HCT116 (cell line): ENCODE measurements around the gene CNKSR1. TPM values are rescaled to one million over a fixed set of nuclear protein-coding genes. Genes with fewer than 3 reads are reported as not detected.

ENCODE experiments used
- ATAC-seq: fragments of 200-7000 bp; cut with Tn5 transposase; 2 replicates; pipeline ENCODE4 v1.9.1; 2020; ENCODE audit warnings: mild to moderate bottlenecking, moderate library complexity
- BruUV-seq: library from RNA; stranded (reverse); fragments of 400-500 nt; replicated peaks from 2 replicates; lab custom pipeline; 2021; lab: Mats Ljungman, UMichigan
- CTCF ChIA-PET: fragments of 300-600 bp; sonication (Branson Sonifier 250); formaldehyde crosslinking; loops from one replicate; lab custom pipeline; 2021; ENCODE audit warnings: antibody characterized with exemption; lab: Charles Lee
- POLR2A ChIA-PET: fragments of 300-600, 350-600 bp; sonication (Branson Sonifier 250); formaldehyde crosslinking; loops from one replicate; lab custom pipeline; 2021; ENCODE audit warnings: antibody characterized with exemption; lab: Charles Lee
- RAD21 ChIA-PET, 2 experiments: fragments of 300-600 bp; sonication (Branson Sonifier 250); formaldehyde crosslinking; loops; one replicate each; lab custom pipeline; 2023; ENCODE audit warnings: low total read pairs in 2 of 2; ENCODE audit not compliant: uncharacterized antibody in 2 of 2, unreplicated experiment in 2 of 2, low non-redundant PET in 1 of 2; lab: Charles Lee
- DNase-seq: peaks from one replicate; pipeline ENCODE4 v3.0.0-alpha.2; 2010; ENCODE audit warnings: low read depth, low spot score
- H2AFZ ChIP-seq: fragments of 200-600 bp; shearing (Covaris generic), sonication (generic); 2 replicates; pipeline ENCODE4 v1.6.1; 2017; ENCODE audit warnings: low read depth, mixed run types, mixed read lengths, antibody characterized with exemption, low read length; ENCODE audit not compliant: poor library complexity, severe bottlenecking
- H3K27ac ChIP-seq: 2 replicates; pipeline ENCODE4 v1.5.1; 2012; ENCODE audit warnings: low read depth, low read length
- H3K27me3 ChIP-seq: fragments of 200-600 bp; sonication (generic); 2 replicates; pipeline ENCODE4 v1.6.1; 2016; ENCODE audit warnings: mixed run types, low read length, mixed read lengths; ENCODE audit not compliant: insufficient read depth
- H3K36me3 ChIP-seq, 2 experiments: fragments of 200-500 bp in 1 of 2; fragments of 200-600 bp in 1 of 2; sonication (Bioruptor generic) in 1 of 2; sonication (generic) in 1 of 2; 2 replicates each; pipeline versions ENCODE4 v1.5.1 to v1.6.1; 2014 to 2016; ENCODE audit warnings: low read length in 2 of 2, inconsistent platforms in 1 of 2, mixed read lengths in 1 of 2, mixed run types in 1 of 2; ENCODE audit not compliant: insufficient read depth in 2 of 2, control insufficient read depth in 1 of 2
- H3K4me1 ChIP-seq, 2 experiments: fragments of 200-600 bp in 1 of 2; sonication (generic) in 1 of 2; 2 replicates each; pipeline versions ENCODE4 v1.5.1 to v1.6.1; 2012 to 2017; ENCODE audit warnings: low read length in 2 of 2, inconsistent platforms in 1 of 2, mild to moderate bottlenecking in 1 of 2, mixed read lengths in 1 of 2, mixed run types in 1 of 2, moderate library complexity in 1 of 2; ENCODE audit not compliant: insufficient read depth in 2 of 2, control insufficient read depth in 1 of 2
- H3K4me2 ChIP-seq: fragments of 200-600 bp; sonication (generic); 2 replicates; pipeline ENCODE4 v1.6.1; 2017; ENCODE audit warnings: mixed run types, low read length, mixed read lengths
- H3K4me3 ChIP-seq, 2 experiments: fragments of 200-600 bp in 1 of 2; sonication (generic) in 1 of 2; replicated peaks in 1 of 2; 2 replicates each; pipeline ENCODE4 v1.5.1; 2011 to 2016; ENCODE audit warnings: low read length in 2 of 2, control low read depth in 1 of 2, low read depth in 1 of 2, mild to moderate bottlenecking in 1 of 2, mixed read lengths in 1 of 2, mixed run types in 1 of 2
- H3K79me2 ChIP-seq: fragments of 200-600 bp; sonication (generic); 2 replicates; pipeline ENCODE4 v1.6.1; 2017; ENCODE audit warnings: mild to moderate bottlenecking, mixed run types, low read length, moderate library complexity, mixed read lengths; ENCODE audit not compliant: insufficient read depth
- H3K9ac ChIP-seq: fragments of 200-600 bp; sonication (generic); 2 replicates; pipeline ENCODE4 v1.6.1; 2016; ENCODE audit warnings: low read length, mixed read lengths
- H3K9me2 ChIP-seq: fragments of 200-600 bp; sonication (generic), shearing (Covaris generic); 2 replicates; pipeline ENCODE4 v1.6.1; 2017; ENCODE audit warnings: mixed run types, mild to moderate bottlenecking, moderate library complexity; ENCODE audit not compliant: insufficient read depth
- H3K9me3 ChIP-seq, 2 experiments: fragments of 200-500 bp in 1 of 2; fragments of 200-600 bp in 1 of 2; sonication (Bioruptor generic) in 1 of 2; sonication (generic) in 1 of 2; 2 replicates each; pipeline ENCODE4 v1.6.1; 2014 to 2017; ENCODE audit warnings: low read length in 2 of 2, mixed read lengths in 2 of 2, inconsistent platforms in 1 of 2, low read depth in 1 of 2, mild to moderate bottlenecking in 1 of 2, mixed run types in 1 of 2, moderate library complexity in 1 of 2; ENCODE audit not compliant: control insufficient read depth in 1 of 2, insufficient read depth in 1 of 2
- H4K20me1 ChIP-seq: fragments of 200-600 bp; sonication (generic), shearing (Covaris generic); 2 replicates; pipeline ENCODE4 v1.6.1; 2017; ENCODE audit warnings: mixed run types, mild to moderate bottlenecking, moderate library complexity; ENCODE audit not compliant: insufficient read depth
- ATF3 ChIP-seq: IDR thresholded peaks from 2 replicates; pipeline ENCODE4 v1.6.1; 2012
- CEBPB ChIP-seq: IDR thresholded peaks from 2 replicates; pipeline ENCODE4 v1.6.1; 2012; ENCODE audit warnings: low read depth
- EGR1 ChIP-seq: IDR thresholded peaks from 2 replicates; pipeline ENCODE4 v1.6.1; 2012; ENCODE audit warnings: low read depth
- EZH2phosphoT487 ChIP-seq: fragments of 200-600 bp; IDR thresholded peaks from 2 replicates; pipeline ENCODE4 v1.6.1; 2018; ENCODE audit warnings: antibody characterized with exemption, borderline replicate concordance
- FOSL1 ChIP-seq: IDR thresholded peaks from 2 replicates; pipeline ENCODE4 v1.6.1; 2012; ENCODE audit warnings: low read depth
- SIN3A ChIP-seq: IDR thresholded peaks from 2 replicates; pipeline ENCODE4 v1.6.1; 2012; ENCODE audit warnings: low read depth
- SP1 ChIP-seq: IDR thresholded peaks from 2 replicates; pipeline ENCODE4 v1.6.1; 2012; ENCODE audit warnings: low read depth
- SRF ChIP-seq: IDR thresholded peaks from 2 replicates; pipeline ENCODE4 v1.6.1; 2012; ENCODE audit warnings: low read depth
- TCF7L2 ChIP-seq: IDR thresholded peaks from 2 replicates; pipeline ENCODE4 v1.7.0; 2011; ENCODE audit warnings: borderline replicate concordance, inconsistent platforms; ENCODE audit not compliant: insufficient read depth, insufficient read length; ENCODE audit errors: extremely low read depth
- intact Hi-C: fragments of 100-400 bp; cut with micrococcal nuclease; formaldehyde crosslinking; loops from 2 replicates; pipeline ENCODE4 v1.10.0; 2022
- total RNA-seq: library from RNA; stranded (reverse); gene quantifications from one replicate; pipeline ENCODE4 v1.2.1, GENCODE V29; 2021; ENCODE audit not compliant: unreplicated experiment
- TF ChIP-seq, protein P1 (sequence below): IDR thresholded peaks from 2 replicates; pipeline ENCODE4 v1.6.1; 2011; ENCODE audit warnings: mild to moderate bottlenecking, low read length, moderate library complexity; ENCODE audit not compliant: insufficient replicate concordance; ENCODE audit errors: extremely low read depth

Gene CNKSR1
- total RNA-seq, 1 experiment from 2014 or later: 26.6 TPM

GRCh38 chr1:26145960-26146294 lies 31.4 kb upstream of the CNKSR1 start:
- Histone ChIP-seq H3K9me3 (no peaks in the 10 kb centered on the region), H3K9me2 (no peaks in the 10 kb centered on the region), H3K79me2 (no peaks in the 10 kb centered on the region), H3K36me3 (no peaks in the 10 kb centered on the region), H3K4me1 (peaks cover 11 to 22% of the 10 kb centered on the region in 2 experiments), H3K9ac (no peak overlapping the region), H3K4me3 (no peak overlapping the region), H4K20me1 (no peaks in the 10 kb centered on the region), H3K27me3 (no peaks in the 10 kb centered on the region), H3K4me2 (no peak overlapping the region), H2AFZ (no peak overlapping the region), H3K27ac (no peak overlapping the region)
- RAD21 ChIA-PET: interaction anchor here (0.5 to 1.5 kb wide), 2 partner anchors 40 to 110 kb away, joined by 3 to 12 read pairs; no protein-coding TSS in a partner anchor
- no TSS peak for BruUV-seq
- intact Hi-C loops: loop anchor here (1.0 to 10.0 kb wide), 5 partner anchors 35 to 251 kb away; partner anchors contain the start of gene PDIK1L
- CTCF ChIA-PET: interaction anchor here (1.9 to 4.8 kb wide), 6 partner anchors 10 to 250 kb away, joined by 12 to 71 read pairs (median 20); partner anchors contain the start of genes C1orf232 and ZNF593
- DNase-seq: no peak
- no peak for ATAC-seq
- TF ChIP-seq SRF (no peak), FOSL1 (no peak), TCF7L2 (no peak), SP1 (no peak), EZH2phosphoT487 (no peak), CEBPB (no peak), SIN3A (no peak), EGR1 (no peak), ATF3 (no peak)
- TF ChIP-seq, protein P1, sequence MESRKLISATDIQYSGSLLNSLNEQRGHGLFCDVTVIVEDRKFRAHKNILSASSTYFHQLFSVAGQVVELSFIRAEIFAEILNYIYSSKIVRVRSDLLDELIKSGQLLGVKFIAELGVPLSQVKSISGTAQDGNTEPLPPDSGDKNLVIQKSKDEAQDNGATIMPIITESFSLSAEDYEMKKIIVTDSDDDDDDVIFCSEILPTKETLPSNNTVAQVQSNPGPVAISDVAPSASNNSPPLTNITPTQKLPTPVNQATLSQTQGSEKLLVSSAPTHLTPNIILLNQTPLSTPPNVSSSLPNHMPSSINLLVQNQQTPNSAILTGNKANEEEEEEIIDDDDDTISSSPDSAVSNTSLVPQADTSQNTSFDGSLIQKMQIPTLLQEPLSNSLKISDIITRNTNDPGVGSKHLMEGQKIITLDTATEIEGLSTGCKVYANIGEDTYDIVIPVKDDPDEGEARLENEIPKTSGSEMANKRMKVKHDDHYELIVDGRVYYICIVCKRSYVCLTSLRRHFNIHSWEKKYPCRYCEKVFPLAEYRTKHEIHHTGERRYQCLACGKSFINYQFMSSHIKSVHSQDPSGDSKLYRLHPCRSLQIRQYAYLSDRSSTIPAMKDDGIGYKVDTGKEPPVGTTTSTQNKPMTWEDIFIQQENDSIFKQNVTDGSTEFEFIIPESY: no peak
- POLR2A ChIA-PET: no interaction called here
